GM23338 (cell line): ENCODE measurements around the gene WASHC2A. TPM values are rescaled to one million over a fixed set of nuclear protein-coding genes. Genes with fewer than 3 reads are reported as not detected.
"Not testable (repeated sequence)": the region's sequence is repeated elsewhere in the genome, so short reads cannot be mapped to it uniquely, and the experiment has no call there.

Experiments
- ATAC-seq: fragments of 200-7000 bp; cut with Tn5 transposase; 3 replicates; pipeline ENCODE4 v1.9.1; 2020
- DNase-seq: peaks from one replicate; pipeline ENCODE4 v3.0.0-alpha.2; 2015; ENCODE audit warnings: low spot score
- H2AFZ ChIP-seq: fragments of 200-600 bp; sonication (generic); 2 replicates; pipeline ENCODE4 v1.8.0; 2016; ENCODE audit warnings: antibody characterized with exemption, mild to moderate bottlenecking, moderate library complexity
- H3F3A ChIP-seq: fragments of 200-600 bp; sonication (generic); replicated peaks from 2 replicates; pipeline ENCODE4 v1.8.0; 2017; ENCODE audit warnings: antibody characterized with exemption, mixed run types, low read depth
- H3K27ac ChIP-seq: fragments of 200-600 bp; sonication (generic); 2 replicates; pipeline ENCODE4 v1.6.1; 2016; ENCODE audit warnings: low read depth
- H3K27me3 ChIP-seq: fragments of 200-600 bp; sonication (generic); 2 replicates; pipeline ENCODE4 v1.8.0; 2016; ENCODE audit warnings: mild to moderate bottlenecking, mixed run types, moderate library complexity; ENCODE audit not compliant: insufficient read depth
- H3K36me3 ChIP-seq: fragments of 200-600 bp; sonication (generic); 2 replicates; pipeline ENCODE4 v1.8.0; 2016; ENCODE audit warnings: mild to moderate bottlenecking; ENCODE audit not compliant: insufficient read depth
- H3K4me1 ChIP-seq: fragments of 200-600 bp; sonication (generic); 2 replicates; pipeline ENCODE4 v1.8.0; 2016; ENCODE audit warnings: mild to moderate bottlenecking, moderate library complexity; ENCODE audit not compliant: insufficient read depth
- H3K4me2 ChIP-seq: fragments of 200-600 bp; sonication (generic); 2 replicates; pipeline ENCODE4 v1.7.1; 2017; ENCODE audit warnings: mixed run types
- H3K4me3 ChIP-seq: fragments of 200-600 bp; sonication (generic); 2 replicates; pipeline ENCODE4 v1.6.1; 2016; ENCODE audit warnings: mixed run types
- H3K79me2 ChIP-seq: fragments of 200-600 bp; sonication (generic); replicated peaks from 2 replicates; pipeline ENCODE4 v1.8.0; 2017; ENCODE audit warnings: mild to moderate bottlenecking; ENCODE audit not compliant: insufficient read depth
- H3K9me2 ChIP-seq: fragments of 200-600 bp; sonication (generic); 2 replicates; pipeline ENCODE4 v1.8.0; 2017; ENCODE audit not compliant: insufficient read depth
- H4K20me1 ChIP-seq: fragments of 200-600 bp; sonication (generic); replicated peaks from 2 replicates; pipeline ENCODE4 v1.8.0; 2017; ENCODE audit warnings: mild to moderate bottlenecking; ENCODE audit not compliant: insufficient read depth
- H3K27ac Mint-ChIP-seq: 2 replicates; pipeline ENCODE4 v1.8.0; 2020; ENCODE audit warnings: inconsistent platforms, mild to moderate bottlenecking, moderate library complexity, mixed read lengths
- H3K27me3 Mint-ChIP-seq: 3 replicates; pipeline ENCODE4 v1.8.0; 2022; ENCODE audit warnings: low read depth, mild to moderate bottlenecking, moderate library complexity, mixed read lengths, inconsistent platforms; ENCODE audit not compliant: insufficient read depth, poor library complexity
- H3K36me3 Mint-ChIP-seq: 3 replicates; pipeline ENCODE4 v1.8.0; 2021; ENCODE audit warnings: low read depth, mild to moderate bottlenecking, inconsistent platforms, moderate library complexity, mixed read lengths
- H3K4me1 Mint-ChIP-seq: 3 replicates; pipeline ENCODE4 v1.8.0; 2020; ENCODE audit warnings: mild to moderate bottlenecking, inconsistent platforms, mixed read lengths
- H3K4me3 Mint-ChIP-seq: 3 replicates; pipeline ENCODE4 v1.8.0; 2021; ENCODE audit warnings: moderate library complexity, mild to moderate bottlenecking, inconsistent platforms, mixed read lengths
- H3K9me3 Mint-ChIP-seq: 3 replicates; pipeline ENCODE4 v1.8.0; 2020; ENCODE audit warnings: moderate library complexity, mild to moderate bottlenecking, inconsistent platforms, mixed read lengths
- polyA plus RNA-seq: library from polyadenylated mRNA; unstranded; fragments of >200 nt; fragmentation: Nextera tagmentation; extraction: Ambion mirVana; gene quantifications from 2 replicates; pipeline ENCODE4 v1.2.1, GENCODE V29; 2016
- total RNA-seq: library from RNA; depleted of rRNA; stranded (reverse); fragments of >200 nt; shearing (Covaris generic); gene quantifications from 2 replicates; pipeline ENCODE4 v1.2.3, GENCODE V29; 2014

The WASHC2A gene
- total and polyA plus RNA-seq, 2 experiments from 2014 or later = 13.2 to 24.5 TPM

DNA sequence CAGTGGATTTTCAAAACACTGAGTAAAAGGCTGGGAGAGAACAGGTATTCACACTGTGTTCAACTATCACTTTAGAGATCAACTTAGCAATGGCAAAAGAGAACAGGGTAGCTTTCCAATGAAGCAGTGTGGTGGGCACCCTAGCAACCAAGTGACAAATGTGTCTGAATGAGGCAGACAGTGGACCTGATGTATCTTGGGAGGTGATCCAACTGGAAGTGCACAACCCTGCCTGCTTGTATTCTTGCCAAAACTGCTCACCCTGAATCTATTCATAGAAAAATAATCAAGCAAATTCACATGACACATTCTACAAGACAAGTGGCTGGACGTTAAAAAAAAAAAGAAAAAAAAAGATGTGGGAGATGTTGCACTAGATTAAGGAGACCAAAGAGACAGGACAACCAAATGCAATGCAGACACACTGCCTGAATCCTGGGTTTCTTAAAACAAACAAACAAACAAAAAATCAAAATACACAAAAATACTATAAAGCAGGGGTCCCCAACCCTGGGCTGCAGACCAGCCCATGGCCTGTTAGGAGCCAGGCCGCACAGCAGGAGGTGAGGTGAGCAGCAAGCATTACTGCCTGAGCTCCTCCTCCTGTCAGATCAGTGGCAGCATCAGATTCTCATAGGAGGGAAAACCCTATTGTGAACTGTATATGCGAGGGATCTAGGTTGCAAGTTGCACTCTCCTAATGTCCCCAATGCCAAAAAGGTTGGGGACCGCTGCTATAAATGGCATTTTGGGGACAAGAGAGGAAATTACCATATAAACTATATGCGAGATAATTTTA is 12.1 kb upstream of the WASHC2A start:
- H3K27ac Mint-ChIP-seq = not testable (repeated sequence)

DNA sequence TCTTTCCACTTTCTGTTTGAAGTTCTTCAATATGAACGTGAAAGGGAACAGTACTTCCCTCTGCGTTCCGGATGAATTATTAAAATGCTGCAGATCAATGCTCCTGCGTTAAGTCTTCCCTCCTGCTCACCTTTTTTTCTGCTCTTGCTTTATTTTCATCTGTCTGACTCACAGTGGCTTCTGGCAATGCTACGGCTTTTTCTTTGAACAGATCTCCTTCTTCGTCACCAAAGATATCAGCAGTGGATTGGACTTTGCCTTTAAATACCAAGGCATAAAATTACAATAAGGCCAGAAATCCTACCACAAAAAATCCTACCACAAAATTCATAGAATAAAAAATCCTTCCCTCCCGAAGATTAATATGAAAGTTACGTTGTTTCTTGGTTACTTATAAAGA is 11.1 kb upstream of the WASHC2A start:
- not testable (repeated sequence) for H3K79me2 ChIP-seq, H3K27ac ChIP-seq, H3K27me3 Mint-ChIP-seq, DNase-seq, H3K27ac Mint-ChIP-seq, H3K27me3 ChIP-seq, H4K20me1 ChIP-seq, H2AFZ ChIP-seq, H3K36me3 Mint-ChIP-seq, H3K4me1 Mint-ChIP-seq, H3K9me3 Mint-ChIP-seq, H3K4me3 Mint-ChIP-seq, H3K4me2 ChIP-seq, H3K36me3 ChIP-seq, ATAC-seq, H3K9me2 ChIP-seq, H3F3A ChIP-seq, H3K4me1 ChIP-seq, H3K4me3 ChIP-seq

More for the DNA sequence above, 12.1 kb upstream of the WASHC2A start:
- not testable (repeated sequence) for H3K4me3 ChIP-seq, H3K27ac ChIP-seq, H4K20me1 ChIP-seq, H3K4me1 ChIP-seq, H3K4me3 Mint-ChIP-seq, DNase-seq, H3K4me2 ChIP-seq, H3K4me1 Mint-ChIP-seq, H3K36me3 Mint-ChIP-seq, H3K27me3 ChIP-seq, H3K36me3 ChIP-seq, ATAC-seq, H2AFZ ChIP-seq, H3K27me3 Mint-ChIP-seq, H3K79me2 ChIP-seq, H3K9me2 ChIP-seq, H3K9me3 Mint-ChIP-seq, H3F3A ChIP-seq

DNA sequence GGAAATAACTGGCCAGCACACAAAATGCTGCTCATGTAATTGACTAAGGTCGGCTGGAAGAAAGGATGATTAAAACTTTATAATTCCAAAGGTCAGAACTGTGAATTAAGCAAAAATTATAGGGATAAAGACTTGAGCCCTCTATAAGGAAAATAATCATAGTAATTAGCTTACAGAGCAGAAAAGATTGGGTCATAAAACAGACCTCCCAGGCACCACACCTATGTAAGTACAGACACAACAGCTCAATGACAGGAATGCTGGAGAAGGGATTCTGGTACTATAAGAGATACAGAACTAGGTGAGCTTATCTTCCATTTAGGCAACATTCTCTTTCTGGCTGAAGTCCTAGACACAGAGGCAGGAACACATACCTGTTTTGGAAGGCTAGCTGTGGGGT is 9.0 kb upstream of the WASHC2A start:
- H3K27me3 Mint-ChIP-seq = not testable (repeated sequence)

DNA sequence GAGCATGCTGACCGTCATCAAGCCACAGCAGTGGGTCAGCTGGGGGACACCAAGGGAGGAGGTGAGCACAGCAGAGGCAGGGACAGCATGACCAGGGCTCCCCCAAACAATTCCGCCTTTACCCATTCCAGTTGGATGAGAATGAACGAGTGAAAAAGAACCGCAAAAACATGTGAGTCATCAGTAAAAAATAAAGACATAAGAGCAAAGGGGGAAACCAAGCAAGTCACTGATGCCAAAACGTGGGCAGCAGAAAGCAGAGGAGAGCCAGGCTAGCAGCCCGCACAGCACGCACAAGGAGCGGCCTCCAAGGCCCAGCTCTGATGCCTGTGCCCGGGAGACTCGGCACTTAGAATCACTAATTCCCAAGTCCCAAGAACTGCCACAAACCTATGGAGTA is 7.8 kb upstream of the WASHC2A start:
- not testable (repeated sequence) for H3K4me1 ChIP-seq, H3K27me3 ChIP-seq, H2AFZ ChIP-seq, H3K9me3 Mint-ChIP-seq, H4K20me1 ChIP-seq, H3K4me1 Mint-ChIP-seq, H3K27ac Mint-ChIP-seq, H3K4me3 ChIP-seq, H3F3A ChIP-seq, H3K79me2 ChIP-seq, H3K36me3 ChIP-seq, DNase-seq, H3K27ac ChIP-seq, ATAC-seq, H3K4me2 ChIP-seq, H3K36me3 Mint-ChIP-seq, H3K4me3 Mint-ChIP-seq, H3K9me2 ChIP-seq, H3K27me3 Mint-ChIP-seq

More for the DNA sequence above, 9.0 kb upstream of the WASHC2A start:
- not testable (repeated sequence) for H3K4me2 ChIP-seq, H3K4me3 ChIP-seq, H3K4me3 Mint-ChIP-seq, H4K20me1 ChIP-seq, H3K36me3 ChIP-seq, H3K79me2 ChIP-seq, H2AFZ ChIP-seq, H3K27ac Mint-ChIP-seq, H3K9me2 ChIP-seq, H3K9me3 Mint-ChIP-seq, H3K4me1 ChIP-seq, H3K27me3 ChIP-seq, DNase-seq, ATAC-seq, H3K27ac ChIP-seq, H3K36me3 Mint-ChIP-seq, H3K4me1 Mint-ChIP-seq, H3F3A ChIP-seq

- not testable (repeated sequence) for H3K27me3 Mint-ChIP-seq
Observed at GRCh38 chr10:50061548-50061947, 6.2 kb upstream of the WASHC2A start.

More at GRCh38 chr10:50061548-50061947, 6.2 kb upstream of the WASHC2A start:
- not testable (repeated sequence) for H3K27ac Mint-ChIP-seq, H3K36me3 Mint-ChIP-seq, H4K20me1 ChIP-seq, ATAC-seq, H3K4me3 Mint-ChIP-seq, H3K9me3 Mint-ChIP-seq, H3K79me2 ChIP-seq, H2AFZ ChIP-seq, H3K4me2 ChIP-seq, H3K27ac ChIP-seq, H3K4me3 ChIP-seq, H3K4me1 ChIP-seq, DNase-seq, H3K4me1 Mint-ChIP-seq, H3K27me3 ChIP-seq, H3F3A ChIP-seq, H3K36me3 ChIP-seq, H3K9me2 ChIP-seq
